ENCODE results near the gene RAB40C.

RAB40C gene

GRCh38 chr16:589658-590187, at the start of gene RAB40C:
Gene RAB40C (plus strand): TSS chr16:590066. CDS start chr16:590292, 226 bp downstream.
- DNase-seq: peak; percentile 84 to 89

- no peak for DNase-seq
Measured at GRCh38 chr16:540645-541340, 49.1 kb upstream of the RAB40C start.

GRCh38 chr16:543301-544164, 46.3 kb upstream of the RAB40C start:
- no peak for DNase-seq

GRCh38 chr16:544517-544916, 45.3 kb upstream of the RAB40C start:
- DNase-seq: no peak

GRCh38 chr16:546909-547770, 42.7 kb upstream of the RAB40C start:
- DNase-seq: no peak

- DNase-seq: no peak
Measured at GRCh38 chr16:548586-548985, 41.3 kb upstream of the RAB40C start.

- DNase-seq: no peak
Measured at GRCh38 chr16:549544-550263, 40.2 kb upstream of the RAB40C start.

GRCh38 chr16:551210-551609, 38.7 kb upstream of the RAB40C start:
- no peak for DNase-seq

GRCh38 chr16:552171-552570, 37.7 kb upstream of the RAB40C start:
- no peak for DNase-seq

- no peak for DNase-seq
Measured at GRCh38 chr16:553601-554296, 36.1 kb upstream of the RAB40C start.

GRCh38 chr16:554297-554621, 35.6 kb upstream of the RAB40C start:
- DNase-seq: no peak

- no peak for DNase-seq
Measured at GRCh38 chr16:554640-555365, 35.1 kb upstream of the RAB40C start.

GRCh38 chr16:555528-556473, 34.1 kb upstream of the RAB40C start:
- DNase-seq: no peak

GRCh38 chr16:556474-557173, 33.2 kb upstream of the RAB40C start:
- no peak for DNase-seq

- no peak for DNase-seq
Measured at GRCh38 chr16:557463-558297, 32.2 kb upstream of the RAB40C start.

GRCh38 chr16:558298-559020, 31.4 kb upstream of the RAB40C start:
- no peak for DNase-seq

GRCh38 chr16:559021-559380, 30.9 kb upstream of the RAB40C start:
- no peak for DNase-seq

All from AML-193 (cell line).